ENCODE results near the gene ALS2.
"Not testable (repeated sequence)": the region's sequence is repeated elsewhere in the genome, so short reads cannot be mapped to it uniquely, and the experiment has no call there.

ALS2 gene

GRCh38 chr2:201780674-201781493 lies at the start of gene ALS2:
TSS of gene ALS2 (minus strand) at chr2:201780933. CDS start at chr2:201768885, 12,048 bp downstream.
- peak; percentile 98 for DNase-seq (ENCODE audit: low read depth)

GRCh38 chr2:201828220-201828619 lies 47.5 kb upstream of the ALS2 start:
- DNase-seq (ENCODE audit: low read depth) = no peak

GRCh38 chr2:201827621-201828020 lies 46.9 kb upstream of the ALS2 start:
- DNase-seq (ENCODE audit: low read depth) = no peak

GRCh38 chr2:201824212-201824611 lies 43.5 kb upstream of the ALS2 start:
- DNase-seq (ENCODE audit: low read depth) = no peak

GRCh38 chr2:201821080-201821479 lies 40.3 kb upstream of the ALS2 start:
- DNase-seq (ENCODE audit: low read depth) = no peak

- no peak for DNase-seq (ENCODE audit: low read depth)
These were observed 39.8 kb upstream of the ALS2 start for GRCh38 chr2:201820383-201821007.

- no peak for DNase-seq (ENCODE audit: low read depth)
These were observed 36.2 kb upstream of the ALS2 start for GRCh38 chr2:201816657-201817575.

GRCh38 chr2:201813996-201814760 lies 33.4 kb upstream of the ALS2 start:
- no peak for DNase-seq (ENCODE audit: low read depth)

GRCh38 chr2:201810604-201811003 lies 29.9 kb upstream of the ALS2 start:
- not testable (repeated sequence) for DNase-seq (ENCODE audit: low read depth)

- no peak for DNase-seq (ENCODE audit: low read depth)
These were observed 28.9 kb upstream of the ALS2 start for GRCh38 chr2:201809633-201810032.

GRCh38 chr2:201808027-201808426 lies 27.3 kb upstream of the ALS2 start:
- DNase-seq (ENCODE audit: low read depth) = no peak

GRCh38 chr2:201807452-201807999 lies 26.8 kb upstream of the ALS2 start:
- DNase-seq (ENCODE audit: low read depth) = peak; percentile 96

- DNase-seq (ENCODE audit: low read depth) = no peak
These were observed 25.9 kb upstream of the ALS2 start, which contains the start of gene CDK15 for GRCh38 chr2:201806442-201807170. TSS of gene CDK15 (plus strand) at chr2:201806537. CDS start at chr2:201806665, 128 bp downstream.

- not testable (repeated sequence) for DNase-seq (ENCODE audit: low read depth)
These were observed 18.2 kb upstream of the ALS2 start for GRCh38 chr2:201798914-201799285.

- peak; percentile 63 for DNase-seq (ENCODE audit: low read depth)
These were observed 17.6 kb upstream of the ALS2 start for GRCh38 chr2:201798252-201798913.

GRCh38 chr2:201797175-201797840 lies 16.6 kb upstream of the ALS2 start:
- DNase-seq (ENCODE audit: low read depth) = peak; percentile 68

GRCh38 chr2:201796478-201796865 lies 15.7 kb upstream of the ALS2 start:
- DNase-seq (ENCODE audit: low read depth) = no peak

- DNase-seq (ENCODE audit: low read depth) = no peak
These were observed 15.1 kb upstream of the ALS2 start for GRCh38 chr2:201795607-201796477.

Measured in stromal cell of bone marrow (primary cell).